ENCODE measurements around the gene CDX2.

Gene CDX2

GRCh38 chr13:27978301-27978968, 9.3 kb upstream of the CDX2 start:
- no peak for DNase-seq

- no peak for DNase-seq
Measured at GRCh38 chr13:27977476-27978300, 8.6 kb upstream of the CDX2 start.

- DNase-seq = no peak
Measured at GRCh38 chr13:27976362-27977091, 7.4 kb upstream of the CDX2 start.

GRCh38 chr13:27975564-27976361, 6.6 kb upstream of the CDX2 start:
- DNase-seq = no peak

GRCh38 chr13:27973961-27974662, 5.0 kb upstream of the CDX2 start:
- no peak for DNase-seq

- no peak for DNase-seq
Measured at GRCh38 chr13:27973291-27973690, 4.2 kb upstream of the CDX2 start.

GRCh38 chr13:27972478-27972820, 3.3 kb upstream of the CDX2 start:
- no peak for DNase-seq

- DNase-seq = no peak
Measured at GRCh38 chr13:27971776-27972477, 2.8 kb upstream of the CDX2 start.

GRCh38 chr13:27971236-27971645, 2.1 kb upstream of the CDX2 start:
- DNase-seq = no peak

- no peak for DNase-seq
Measured at GRCh38 chr13:27970382-27971235, 1.5 kb upstream of the CDX2 start.

- DNase-seq = no peak
Measured at GRCh38 chr13:27969866-27970229, 733 bp upstream of the CDX2 start.

GRCh38 chr13:27968316-27969081, 616 bp downstream of the CDX2 start:
- no peak for DNase-seq

GRCh38 chr13:27967736-27968315, 1.3 kb downstream of the CDX2 start:
- DNase-seq = no peak

- DNase-seq = no peak
Measured at GRCh38 chr13:27967203-27967735, 1.8 kb downstream of the CDX2 start.

- DNase-seq = no peak
Measured at GRCh38 chr13:27966641-27967202, 2.4 kb downstream of the CDX2 start.

- DNase-seq = no peak
Measured at GRCh38 chr13:27965740-27966640, 3.1 kb downstream of the CDX2 start.

- no peak for DNase-seq
Measured at GRCh38 chr13:27965343-27965739, 3.8 kb downstream of the CDX2 start.
